GM21529 (cell line): ENCODE data around the gene CRACR2A.

Experiments
- ATAC-seq: cut with Tn5 transposase; IDR thresholded peaks from one replicate; pipeline ENCODE4 v1.9.1; 2021; ENCODE audit not compliant: unreplicated experiment

The CRACR2A gene

DNA sequence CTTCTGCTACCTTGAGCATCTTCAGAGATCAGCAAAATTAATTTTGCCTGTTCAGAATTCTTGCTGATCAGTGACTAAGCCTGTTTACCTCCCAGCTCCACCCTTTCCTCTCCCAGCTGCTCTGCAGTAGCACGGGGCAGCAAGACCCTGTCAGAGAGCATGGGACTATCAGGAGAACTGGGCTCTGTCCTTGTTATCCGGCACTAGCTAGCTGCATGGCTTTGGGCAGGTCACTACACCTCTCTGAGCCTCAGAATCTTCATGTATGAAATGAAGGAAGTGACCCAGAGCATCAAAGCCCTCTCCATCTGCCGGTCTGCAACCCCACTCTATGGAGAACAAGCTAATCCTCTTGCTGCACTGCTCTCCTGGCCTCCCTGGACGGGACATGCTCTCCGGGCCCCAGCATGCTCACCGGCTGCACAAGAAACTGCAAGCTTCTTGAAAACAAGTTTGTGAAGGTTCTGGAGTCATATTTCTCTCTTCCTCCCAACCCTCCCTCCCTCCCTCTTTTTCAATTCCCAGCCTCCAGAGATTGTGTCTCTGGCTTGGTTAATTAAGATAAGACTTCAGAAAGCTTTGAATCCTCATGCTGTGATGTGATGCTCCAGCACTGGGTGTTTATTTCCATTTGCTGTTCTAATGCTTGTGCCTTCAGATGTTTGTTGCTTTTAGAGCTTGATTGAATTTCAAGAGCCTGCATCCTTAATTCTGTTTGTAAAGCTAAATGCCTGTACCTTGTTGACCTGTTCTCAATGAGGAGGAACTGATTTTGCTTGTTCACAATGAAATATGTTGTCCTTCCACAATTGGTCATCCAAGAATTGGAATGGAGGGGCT lies 101.1 kb downstream of the CRACR2A start:
- no peak for ATAC-seq

DNA sequence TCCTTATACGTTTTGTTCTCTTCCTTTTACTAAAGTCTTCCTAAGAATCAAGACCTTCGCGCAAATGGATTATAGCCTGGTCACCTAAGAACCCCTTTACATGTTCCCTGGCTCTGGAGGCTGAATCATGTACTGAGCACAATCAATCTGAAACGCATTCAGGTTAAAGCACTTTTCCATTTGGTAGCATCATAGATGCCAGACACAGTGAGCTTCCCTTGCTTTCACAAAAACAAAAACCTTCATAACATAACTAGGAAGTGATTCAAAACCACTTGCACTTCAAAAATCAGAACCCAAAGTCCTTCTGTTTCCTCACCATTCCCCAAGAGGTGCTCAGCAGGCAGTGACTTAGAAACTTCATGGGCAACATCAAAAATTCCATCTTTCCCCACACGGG lies 105.4 kb downstream of the CRACR2A start:
- ATAC-seq, result no peak

DNA sequence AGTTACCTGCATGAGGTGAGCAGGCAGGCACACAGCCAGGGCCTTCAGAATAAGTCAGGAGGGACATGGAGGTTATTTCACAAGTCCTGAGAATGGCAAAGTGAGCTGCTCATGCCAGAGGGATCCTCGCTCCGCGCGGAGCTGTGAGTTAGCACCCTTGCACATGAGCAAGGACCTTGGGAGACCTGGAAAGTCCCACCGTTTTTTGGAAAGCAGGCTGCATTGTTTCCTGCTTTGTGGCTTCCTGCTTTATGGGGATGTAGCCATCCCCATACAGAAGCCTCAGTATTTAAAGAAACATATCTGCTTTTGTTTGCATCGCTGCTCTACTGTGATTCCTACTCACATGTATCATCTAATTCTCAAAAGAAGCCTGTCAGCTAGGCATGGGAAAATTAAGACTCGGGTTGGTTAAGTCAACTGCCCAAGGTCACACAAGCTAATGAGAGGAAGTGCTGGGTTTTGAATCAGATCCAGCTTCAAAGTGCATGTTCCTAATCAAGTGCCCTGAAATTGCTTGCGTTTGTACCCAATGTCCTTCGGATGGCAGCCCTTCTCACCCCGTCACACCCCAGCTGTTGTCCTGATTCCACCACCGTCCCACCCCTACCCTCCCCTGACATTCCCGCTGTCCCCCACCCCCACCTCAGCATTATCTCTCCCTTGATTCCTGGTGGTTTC lies 106.2 kb downstream of the CRACR2A start:
- no peak for ATAC-seq

DNA sequence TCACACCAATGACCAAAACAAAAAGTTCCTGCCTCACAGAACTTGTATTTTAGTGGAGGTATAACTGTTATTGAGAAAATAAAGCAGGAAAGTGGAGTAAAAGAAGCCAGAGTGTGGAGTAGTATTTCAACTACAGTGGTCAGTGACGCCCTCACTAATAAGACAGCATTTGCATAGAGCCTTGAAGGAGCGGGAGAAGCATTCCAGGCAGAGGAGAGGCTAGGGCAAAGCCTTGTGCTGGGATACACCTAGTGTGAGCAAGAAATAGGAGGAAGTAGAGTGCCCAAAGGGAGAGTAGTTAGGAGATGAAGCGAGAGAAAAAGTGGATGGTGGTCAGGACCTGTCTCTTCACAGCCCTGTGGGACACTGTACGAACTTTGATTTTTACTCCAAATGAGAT lies 107.8 kb downstream of the CRACR2A start:
- ATAC-seq, result no peak

DNA sequence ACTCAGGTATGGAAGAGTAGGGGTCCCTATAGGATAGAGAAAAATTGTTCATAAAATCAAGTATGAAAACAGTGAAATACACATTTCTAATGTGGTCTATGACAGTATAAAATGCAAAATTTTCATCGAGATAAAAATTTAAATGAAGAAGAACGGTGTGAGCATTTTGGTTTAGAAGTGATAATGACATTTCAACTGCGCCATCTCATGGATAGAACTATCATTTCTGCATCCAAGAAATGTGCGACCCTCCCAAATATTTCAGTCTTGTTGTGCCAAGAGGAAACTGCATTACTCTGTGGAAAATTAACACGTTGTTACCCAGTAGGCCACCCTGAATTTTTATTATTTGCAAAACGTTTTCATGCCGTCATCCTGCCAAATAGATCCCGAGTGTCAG lies 108.8 kb downstream of the CRACR2A start:
- no peak for ATAC-seq

DNA sequence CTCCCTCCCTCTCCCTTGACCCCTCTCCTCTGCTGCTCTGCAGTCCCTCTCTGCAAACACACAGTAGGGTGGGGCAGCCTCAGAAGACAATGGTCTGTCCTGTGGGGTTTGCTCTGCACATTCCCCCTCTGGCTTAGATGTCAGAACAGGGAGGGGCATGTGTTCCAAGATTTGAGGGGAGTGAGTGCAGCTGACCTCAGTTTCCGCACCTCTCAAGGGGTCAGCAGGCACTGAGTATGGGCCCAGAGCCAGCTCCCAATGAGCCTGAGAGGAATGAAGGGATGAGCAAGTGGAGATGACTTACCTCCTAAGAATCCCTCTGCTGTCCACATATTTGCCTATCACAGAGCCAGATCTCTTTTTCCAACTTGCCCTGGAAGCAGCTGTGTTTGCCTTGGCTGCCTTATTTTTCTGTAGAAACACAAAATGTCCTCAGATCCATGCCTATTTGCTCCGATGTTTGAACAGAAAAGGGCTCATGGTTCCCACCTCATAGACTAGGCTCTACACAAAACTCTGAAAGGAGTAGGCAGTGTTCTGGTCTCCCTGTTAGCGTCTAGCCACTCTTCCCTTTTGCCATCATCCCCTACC lies 111.4 kb downstream of the CRACR2A start:
- no peak for ATAC-seq

DNA sequence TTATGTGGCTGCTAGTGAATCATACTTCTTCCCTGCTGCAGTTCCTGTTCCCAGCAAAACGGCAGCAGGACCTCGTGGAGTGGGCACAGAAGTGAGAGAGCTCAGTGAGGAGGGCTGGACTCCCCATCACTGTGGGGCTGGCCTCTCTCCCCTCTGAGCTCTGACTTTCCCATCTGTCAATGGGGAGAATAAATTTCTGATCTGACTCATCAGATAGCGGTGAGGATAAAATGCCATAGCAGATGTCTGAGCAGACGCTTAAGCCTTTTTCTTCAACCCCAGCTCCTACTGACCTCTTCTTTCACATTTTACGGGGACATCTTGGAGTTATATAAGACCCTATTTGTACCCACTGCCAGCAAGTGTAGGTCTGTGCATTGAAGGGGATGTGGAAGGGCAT lies 116.6 kb downstream of the CRACR2A start:
- ATAC-seq, result no peak

DNA sequence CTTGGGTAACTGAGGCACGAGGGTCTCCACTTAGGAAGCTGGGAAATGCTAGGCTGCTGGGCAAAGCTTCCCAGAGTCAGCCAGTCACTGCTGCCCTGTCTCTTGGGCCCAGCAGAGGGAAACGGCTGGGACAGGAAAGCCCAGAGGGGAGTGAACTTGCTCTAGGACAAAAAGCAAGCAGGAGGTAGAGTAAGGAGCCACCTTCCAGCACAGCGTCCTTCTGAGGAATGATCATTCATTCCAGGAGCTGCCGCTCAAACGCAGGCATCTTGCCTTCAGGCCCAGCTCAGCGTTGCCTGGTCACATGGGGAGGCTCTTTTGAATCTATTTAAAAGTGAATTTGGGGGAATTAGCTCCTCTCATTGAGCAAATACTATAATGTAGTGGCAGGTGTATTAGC lies 118.6 kb downstream of the CRACR2A start:
- ATAC-seq, result no peak

DNA sequence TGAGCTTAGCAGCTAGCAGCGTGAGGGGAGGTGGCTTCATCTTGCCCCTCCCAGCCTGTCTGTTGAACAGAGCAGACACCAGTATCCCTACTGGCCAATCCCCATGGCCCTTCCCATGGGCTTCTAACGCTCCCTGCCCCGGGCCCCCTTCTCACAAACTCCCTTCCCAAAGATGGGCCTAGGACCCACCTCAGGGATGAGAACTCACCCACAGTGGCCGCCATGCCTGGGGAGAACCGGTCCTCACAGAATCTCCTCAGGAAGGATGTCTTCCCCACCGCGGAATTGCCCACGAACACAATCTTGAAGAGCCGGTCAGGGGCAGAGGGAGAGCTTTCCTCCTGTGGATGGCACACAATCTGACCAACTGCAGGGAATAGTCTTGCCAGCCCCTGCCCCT lies 119.5 kb downstream of the CRACR2A start:
- ATAC-seq, result no peak

DNA sequence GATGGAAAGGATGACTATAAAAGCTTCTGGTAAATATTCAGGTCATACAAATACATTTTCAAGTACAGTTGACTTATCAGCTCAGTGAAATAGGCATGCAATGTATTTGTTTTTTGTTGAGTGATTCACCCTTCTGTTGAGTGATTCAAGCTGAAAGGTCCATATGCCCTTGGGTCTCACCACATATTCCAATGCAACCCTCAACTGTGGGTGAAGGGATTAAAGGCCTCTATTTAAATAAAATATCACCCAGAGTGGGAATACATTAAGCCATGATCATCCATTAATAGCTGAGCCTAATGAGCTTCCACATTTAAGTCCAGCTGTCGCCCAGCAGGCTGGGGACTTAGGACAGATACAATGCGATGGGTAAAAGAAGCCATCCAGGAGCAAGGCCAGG lies 120.2 kb downstream of the CRACR2A start:
- no peak for ATAC-seq

DNA sequence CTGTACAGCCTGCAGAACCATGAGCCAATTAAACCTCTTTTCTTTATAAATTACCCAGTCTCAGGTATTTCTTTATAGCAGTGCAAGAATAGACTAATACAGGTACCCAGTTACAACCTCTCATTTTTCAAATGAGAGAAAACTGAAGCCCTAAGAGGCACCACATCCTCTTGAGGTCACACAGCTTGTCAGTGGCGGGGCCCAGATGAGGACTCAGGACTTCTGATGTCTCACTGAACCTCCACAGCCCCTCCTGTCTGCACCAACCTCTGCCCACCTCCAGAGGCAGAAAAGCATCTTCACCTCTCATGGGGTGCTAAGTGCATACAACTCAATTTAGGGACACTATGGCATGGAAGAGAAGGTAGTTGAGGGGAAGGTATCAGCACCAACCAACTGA lies 120.7 kb downstream of the CRACR2A start:
- no peak for ATAC-seq

DNA sequence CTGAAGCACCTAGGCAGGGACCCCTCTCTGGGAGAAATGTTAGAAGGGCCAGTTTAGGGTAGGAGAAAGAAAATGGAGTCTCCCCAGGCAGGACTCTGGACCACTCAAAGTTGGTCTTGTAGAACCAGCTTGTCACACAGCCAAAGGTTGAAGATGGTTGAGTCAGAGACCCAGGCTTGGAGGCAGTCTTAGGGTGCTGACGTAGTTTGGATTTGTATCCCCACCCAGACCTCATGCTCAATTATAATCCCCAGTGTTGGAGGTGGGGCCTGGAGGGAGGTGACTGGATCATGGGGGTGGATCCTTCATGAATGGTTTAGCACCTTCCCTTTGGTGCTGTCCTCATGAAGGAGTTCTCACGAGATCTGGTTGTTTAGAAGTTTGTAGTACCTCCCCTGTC lies 121.2 kb downstream of the CRACR2A start:
- ATAC-seq, result no peak

DNA sequence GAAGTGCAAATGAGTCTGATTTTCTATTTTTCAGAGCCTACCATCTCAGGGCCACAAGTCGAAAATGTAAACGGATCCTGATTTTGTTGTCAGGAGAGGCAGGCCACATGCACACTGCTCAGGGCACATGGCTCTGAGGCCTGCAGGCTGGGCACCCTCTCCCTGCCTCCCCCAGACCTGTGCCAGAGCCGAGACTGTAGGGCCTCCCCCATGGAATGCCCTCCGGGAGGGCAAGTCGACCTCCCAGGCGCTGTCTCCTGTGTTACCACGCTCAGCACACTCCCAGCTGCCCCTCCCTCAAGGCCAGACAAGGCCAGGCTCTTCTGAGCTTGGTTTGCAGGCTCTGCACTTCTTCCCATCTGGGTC lies 121.7 kb downstream of the CRACR2A start:
- no peak for ATAC-seq

DNA sequence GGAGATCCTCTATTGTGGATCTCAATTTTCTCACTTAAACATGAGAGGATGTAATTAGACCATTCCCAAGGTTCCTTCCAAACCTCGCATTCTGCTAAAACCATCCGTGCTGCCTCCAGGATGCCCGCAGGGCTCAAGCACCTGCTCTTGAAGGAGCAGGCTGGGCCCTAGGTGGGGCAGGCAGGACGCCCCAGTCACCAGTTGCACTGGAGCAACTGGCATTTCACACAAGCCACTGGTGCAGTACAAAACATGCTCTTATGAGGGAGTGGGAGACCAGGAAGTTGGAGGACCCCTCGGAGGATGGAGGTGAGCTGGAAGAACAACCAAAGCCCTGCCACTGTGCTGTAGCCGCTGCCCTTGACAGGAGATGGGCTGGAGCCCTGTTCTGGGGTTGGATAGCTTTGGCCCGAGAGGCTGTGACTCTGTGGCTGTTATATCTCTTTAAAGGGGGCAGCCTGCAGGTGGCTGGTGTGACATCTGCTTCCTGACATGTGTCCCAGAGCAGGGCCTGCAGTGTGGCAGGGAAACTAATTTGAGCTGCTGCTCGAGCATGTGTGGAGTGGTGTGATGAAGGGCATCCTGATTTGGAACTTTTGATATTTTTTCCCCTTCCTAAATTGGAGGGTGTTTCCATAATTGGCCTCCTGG lies 122.2 kb downstream of the CRACR2A start:
- ATAC-seq, result no peak

DNA sequence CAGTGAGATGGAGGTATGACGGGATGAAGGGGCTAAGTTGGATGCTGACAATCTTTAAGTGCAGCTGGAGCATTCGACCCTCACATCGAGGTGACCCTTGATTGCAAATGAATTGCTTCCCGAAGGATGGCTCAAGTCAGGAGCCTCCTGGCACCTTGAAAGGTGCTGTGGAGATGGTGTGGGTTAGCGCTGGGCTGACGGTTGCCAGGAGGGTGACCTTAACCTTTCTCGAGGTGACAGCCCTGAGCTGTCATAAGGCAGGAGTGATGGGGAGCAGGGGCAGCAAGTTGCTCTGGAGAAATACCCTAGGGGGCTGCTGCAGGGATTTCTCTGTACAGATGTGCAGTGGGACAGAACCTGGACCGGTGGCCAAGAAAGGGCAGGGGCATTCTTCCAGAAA lies 122.8 kb downstream of the CRACR2A start:
- ATAC-seq, result no peak

DNA sequence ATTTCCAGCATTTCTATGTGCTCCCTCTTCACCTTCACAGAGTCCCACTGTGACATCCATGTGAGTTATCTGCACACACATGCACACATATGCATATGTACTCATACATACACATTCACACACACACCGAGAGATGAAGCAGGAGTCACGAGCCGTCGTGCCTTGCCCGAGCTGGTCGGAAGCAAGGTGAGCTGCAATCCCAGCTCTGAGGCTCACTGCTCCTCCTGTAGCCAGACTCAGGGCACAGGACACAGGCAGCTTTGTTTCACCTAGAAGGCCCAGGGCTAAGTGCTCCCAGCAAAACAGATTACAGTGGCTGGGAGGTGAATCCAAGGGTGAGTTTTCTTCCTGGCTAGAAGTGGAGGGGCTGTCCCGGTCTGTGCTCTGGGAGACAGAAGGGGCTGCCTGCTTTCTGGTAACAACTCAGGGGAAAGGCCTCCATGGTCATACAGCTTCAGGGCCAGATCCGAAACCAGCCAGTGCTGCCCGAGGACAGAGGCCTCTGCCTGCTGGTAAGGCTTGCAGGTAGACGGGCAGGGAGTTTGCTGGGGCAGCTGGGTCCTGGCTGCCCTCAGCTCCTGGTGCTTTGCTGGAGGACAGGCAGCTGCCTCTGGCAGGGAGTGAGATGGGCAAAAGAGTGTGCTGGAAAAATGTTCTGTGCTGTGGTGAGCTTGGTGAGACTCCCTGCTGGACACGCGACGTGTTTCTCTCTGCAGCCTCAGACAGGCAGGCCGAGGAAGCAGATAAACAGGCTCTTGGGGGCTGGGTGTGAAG lies 123.7 kb downstream of the CRACR2A start:
- no peak for ATAC-seq

DNA sequence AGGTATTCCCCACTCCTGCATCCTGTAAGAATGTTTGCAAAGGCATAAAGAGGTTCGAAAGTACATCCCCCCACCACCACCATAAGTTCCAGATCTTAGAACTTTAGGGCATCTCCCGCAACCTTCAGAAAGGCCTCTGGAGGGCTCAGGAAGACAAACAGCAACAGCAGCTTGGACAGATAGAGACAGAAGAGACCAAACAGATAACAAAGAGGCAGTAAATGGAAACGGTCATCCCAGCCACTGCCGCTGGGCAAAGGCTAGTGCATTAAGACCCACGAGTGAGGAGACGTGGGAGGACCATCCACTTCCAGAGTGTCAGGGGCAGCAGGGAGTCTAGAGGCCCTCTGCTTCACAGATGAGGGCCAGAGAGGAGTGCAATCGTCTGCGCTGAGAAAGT lies 124.3 kb downstream of the CRACR2A start:
- ATAC-seq, result no peak

DNA sequence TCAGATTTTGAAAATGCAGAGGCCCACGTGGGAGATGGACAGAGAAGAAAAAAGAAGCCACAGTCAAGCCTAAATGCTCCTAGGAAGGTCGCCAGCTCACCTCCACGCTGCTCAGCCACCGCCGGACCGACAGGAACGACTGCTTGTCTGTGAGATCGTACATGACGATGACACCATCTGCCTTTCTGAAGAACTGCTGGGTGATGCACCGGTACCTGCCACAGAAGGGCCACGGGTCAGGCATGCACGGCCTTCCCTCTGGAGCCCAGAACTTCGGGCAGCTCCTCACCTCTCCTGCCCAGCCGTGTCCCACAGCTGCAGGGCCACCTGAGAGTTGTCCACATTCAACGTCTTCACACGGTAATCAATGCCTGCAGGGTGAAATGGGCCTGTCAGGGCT lies 125.6 kb downstream of the CRACR2A start:
- no peak for ATAC-seq

DNA sequence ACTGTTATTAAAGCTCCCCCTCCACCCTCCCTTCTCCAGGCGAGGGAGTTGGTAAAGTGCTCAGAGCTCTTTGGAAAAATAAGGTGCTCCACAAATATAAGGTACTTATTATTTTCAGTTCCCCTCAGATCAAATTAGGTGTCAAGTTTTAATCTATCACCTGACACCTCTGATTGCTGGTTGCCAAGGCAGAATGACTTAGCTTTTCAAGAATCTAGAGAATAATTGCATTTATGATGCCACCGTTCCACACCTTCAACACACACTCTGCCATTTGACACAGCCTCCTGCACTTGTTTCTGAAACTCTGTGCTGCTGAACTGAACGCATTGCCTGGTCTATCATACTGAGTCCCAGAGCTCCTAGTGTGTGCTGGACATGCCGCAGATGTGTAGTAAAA lies 128.6 kb downstream of the CRACR2A start:
- no peak for ATAC-seq

DNA sequence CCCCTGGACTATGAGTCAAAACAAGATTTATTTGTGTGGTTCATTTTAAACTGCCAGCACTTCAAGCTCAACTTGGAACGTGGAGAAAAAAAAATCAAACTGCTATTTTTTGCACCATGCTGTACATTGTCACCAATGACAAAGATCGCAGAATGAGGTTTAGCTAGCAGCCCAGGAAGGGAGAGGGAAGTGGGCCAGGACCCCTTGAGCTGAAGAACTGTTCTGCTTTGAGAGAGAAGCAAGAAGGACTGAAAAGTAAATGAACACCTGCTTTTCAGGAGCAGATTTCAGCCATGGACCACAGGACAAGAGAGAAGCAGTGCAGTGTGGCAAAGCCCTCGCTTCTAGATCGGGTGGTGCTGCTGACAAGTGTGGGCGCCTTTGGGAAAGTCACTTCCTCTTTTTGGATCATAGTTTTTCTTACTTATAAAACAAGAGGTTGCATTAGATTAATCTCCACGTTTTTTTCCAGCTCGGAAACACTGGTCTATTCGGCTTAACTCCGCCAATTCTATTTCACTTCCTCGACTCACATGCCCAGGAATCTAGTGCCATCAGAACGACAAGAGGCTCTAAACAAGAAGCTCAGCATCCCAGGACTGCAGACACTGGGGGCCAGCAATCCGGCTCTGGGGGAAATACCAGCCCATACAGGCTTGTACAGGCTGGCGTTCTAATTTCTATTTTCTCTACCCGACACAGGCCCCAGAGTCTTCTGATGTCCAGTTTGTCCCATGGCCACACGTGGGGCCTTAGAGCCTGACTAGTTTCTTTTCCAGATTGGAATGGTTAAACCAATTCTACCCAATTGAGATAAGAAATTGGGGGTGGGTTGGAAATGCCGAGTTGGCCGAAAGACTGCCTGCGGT lies 129.9 kb downstream of the CRACR2A start:
- no peak for ATAC-seq
